GM21423 (cell line): Measurements from ENCODE around the gene SUN5.

Source experiments
- ATAC-seq: cut with Tn5 transposase; IDR thresholded peaks from one replicate; pipeline ENCODE4 v1.9.1; 2021; ENCODE audit warnings: mild to moderate bottlenecking, moderate library complexity; ENCODE audit not compliant: unreplicated experiment

SUN5 gene

DNA sequence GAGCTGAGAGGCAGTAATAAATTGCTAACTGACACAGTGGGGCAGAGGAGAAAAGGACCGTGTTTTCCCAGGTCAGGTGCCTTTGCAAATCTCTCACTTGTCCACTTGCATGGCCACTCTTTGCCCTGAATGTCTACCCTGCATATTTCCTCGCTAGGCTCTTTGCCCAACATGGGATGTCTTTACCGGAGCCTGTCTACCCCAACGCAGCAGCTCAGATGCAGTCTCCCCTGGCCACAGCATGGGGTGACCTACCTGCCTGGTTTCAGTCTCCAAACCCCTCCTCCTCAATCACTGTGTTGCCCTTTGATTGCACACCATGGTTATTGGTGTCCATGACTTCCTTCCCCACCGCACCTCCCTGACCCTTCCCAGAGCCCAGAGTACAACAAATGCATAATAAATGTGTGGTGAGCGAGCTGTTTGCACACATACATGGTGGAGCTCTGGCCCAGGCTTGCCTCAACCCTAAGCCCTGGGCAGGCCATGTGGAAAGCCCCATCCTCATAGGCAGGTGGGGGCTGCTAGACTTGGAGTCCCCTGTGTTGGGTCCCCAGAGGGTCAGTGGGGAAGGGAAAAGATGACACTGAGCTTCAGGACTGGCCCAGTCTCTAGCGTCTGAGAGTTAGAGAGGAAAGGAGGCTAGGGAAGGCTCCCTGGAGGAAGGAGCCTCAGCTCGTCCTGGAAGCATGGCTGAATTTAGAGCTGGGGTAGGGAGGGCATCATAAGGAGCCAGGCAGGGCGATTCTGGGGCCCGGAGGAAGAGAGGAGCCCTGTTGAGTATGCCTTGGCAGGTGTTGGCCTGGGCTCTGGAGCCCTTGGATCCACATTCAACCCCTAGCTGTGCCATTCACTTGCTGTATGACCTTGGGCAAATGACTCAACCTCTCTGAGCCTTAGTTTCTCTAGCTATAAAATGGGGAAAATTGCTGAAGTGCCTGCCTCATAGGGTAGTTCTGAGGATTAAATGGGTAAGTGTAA lies 22.8 kb upstream of the SUN5 start:
- no peak for ATAC-seq

DNA sequence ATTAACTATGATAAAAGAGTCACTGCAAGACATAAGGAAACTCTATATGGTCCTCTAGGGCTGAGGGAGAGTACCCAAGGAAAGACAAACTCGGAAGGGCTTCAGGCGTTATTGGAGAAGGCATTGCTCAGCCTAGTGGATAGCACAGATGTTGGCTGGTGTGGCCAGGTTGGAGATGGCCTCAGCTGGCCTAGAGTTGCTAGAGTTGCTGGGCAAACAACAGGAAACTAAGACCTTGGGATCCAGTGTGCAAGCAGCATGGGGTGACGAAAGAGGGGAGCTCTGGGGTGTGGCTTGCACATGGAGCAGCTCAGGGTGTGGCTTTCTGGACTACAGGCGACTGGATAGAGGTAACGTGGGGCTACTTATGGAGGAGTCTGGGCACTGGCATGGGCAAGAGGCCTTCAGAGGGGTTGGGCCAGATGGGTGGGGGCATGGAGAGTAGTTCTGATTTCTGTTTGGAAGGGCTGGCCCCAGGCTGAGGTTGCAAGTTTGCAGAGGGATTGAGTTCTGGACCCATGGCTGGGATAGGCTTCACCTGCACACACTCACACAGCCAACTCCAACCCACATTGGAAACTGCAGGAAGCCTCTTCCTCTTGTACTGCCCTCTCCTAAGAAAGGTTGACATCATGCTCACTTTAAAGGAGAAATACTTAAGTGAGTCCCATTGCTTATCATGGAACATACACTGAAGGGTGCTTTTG lies 22.0 kb upstream of the SUN5 start:
- no peak for ATAC-seq

DNA sequence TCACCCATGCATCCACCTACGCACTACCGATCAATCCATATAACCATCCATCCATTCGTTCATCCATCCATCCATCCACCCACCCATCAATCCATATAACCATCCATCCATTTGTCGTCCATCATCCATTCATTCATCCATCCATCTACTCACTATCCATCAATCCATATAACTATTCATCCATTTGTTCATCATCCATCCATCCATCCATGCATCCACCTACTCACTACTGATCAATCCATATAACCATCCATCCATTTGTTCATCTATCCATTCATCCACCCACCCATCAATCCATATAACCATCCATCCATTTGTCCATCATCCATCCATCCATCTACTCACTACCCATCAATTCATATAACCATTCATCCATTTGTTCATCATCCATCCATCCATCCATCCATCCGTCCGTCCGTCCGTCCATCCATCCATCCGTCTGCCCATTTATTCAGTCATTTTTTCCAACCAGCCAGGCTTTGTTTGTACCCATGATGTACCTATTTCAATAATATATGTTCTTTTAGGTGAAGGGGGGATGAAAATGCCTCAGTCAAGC lies 21.2 kb upstream of the SUN5 start:
- no peak for ATAC-seq

DNA sequence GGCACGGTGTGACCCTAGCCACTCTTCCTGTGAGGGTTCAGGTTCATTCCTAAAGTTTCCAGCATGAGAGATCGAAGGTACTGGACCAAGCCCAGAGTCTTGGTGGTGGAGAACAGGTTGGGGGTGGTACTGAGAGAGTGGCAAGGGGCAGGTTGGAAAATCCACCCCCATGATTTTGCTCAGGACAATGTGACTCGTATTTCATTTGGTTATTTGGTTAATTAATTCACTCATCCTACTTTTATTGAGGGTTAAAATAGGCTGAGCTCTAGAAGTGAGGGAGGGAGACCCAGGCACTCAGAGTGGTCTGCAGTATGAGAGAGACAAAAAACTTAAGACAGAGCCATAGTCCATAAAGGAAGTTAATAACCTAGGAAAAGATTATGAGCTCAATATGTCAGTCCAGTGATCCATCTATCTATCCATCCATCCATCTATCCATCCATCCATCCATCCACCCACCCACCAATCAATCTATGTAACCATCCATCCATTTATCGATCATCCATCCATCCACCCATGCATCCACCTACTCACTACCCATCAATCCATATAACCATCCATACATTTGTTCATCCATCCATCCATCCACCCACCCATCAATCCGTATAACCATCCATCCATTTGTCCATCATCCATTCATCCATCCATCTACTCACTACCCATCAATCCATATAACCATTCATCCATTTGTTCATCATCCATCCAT lies 20.5 kb upstream of the SUN5 start:
- no peak for ATAC-seq

DNA sequence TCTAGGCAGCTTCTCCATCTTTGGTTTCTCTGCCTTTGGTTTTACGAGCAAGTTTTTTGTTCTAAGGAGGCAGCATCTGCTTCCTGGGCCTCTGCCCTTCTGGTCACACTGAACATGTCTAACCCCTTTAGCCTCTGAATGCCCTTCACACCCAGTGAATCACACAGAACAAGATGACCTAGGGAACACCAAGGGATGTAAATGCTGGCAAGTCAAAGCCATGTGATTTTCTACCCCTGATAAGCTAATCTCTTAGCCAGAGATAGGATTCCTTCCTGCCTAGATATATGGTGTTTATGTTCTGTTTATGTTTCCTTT lies 20.0 kb upstream of the SUN5 start:
- no peak for ATAC-seq

DNA sequence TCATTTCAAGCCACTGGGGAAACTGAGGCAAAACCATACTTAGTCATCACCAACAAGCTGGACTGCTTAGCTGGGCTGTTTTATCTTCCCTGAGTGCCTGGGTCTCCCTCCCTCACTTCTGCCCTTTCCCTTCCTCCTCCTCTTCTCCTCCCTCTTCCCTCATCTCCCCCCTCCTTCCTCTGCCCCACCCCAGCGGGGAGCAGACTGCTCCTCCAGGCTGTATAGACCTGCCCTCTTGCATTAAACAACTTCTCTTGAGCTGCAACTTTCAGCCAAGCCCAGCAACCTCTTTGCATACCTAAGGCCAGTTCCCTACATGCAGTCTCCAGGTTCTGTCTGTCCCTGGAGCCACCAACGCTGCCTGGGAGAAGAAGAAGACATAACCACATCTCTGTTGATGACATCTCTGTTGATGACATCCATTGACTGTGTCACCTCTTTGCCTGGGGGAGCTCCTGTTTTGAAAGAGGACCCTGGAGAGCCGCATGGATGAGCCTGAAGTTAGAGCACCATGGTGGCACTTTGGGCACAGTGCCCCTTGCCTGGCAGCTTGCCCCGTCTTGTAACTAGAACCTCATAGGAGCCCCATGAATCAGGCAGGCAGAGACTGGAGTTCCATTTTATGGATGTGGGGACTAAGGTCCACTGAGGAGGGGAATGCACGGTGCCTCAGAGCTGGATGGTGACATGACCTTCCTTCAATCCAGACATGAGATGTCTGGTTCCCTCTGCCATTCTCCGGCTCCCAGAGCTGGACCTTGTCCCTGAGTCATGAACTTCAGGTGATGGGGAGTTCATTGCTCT lies 19.4 kb upstream of the SUN5 start:
- ATAC-seq, result no peak

DNA sequence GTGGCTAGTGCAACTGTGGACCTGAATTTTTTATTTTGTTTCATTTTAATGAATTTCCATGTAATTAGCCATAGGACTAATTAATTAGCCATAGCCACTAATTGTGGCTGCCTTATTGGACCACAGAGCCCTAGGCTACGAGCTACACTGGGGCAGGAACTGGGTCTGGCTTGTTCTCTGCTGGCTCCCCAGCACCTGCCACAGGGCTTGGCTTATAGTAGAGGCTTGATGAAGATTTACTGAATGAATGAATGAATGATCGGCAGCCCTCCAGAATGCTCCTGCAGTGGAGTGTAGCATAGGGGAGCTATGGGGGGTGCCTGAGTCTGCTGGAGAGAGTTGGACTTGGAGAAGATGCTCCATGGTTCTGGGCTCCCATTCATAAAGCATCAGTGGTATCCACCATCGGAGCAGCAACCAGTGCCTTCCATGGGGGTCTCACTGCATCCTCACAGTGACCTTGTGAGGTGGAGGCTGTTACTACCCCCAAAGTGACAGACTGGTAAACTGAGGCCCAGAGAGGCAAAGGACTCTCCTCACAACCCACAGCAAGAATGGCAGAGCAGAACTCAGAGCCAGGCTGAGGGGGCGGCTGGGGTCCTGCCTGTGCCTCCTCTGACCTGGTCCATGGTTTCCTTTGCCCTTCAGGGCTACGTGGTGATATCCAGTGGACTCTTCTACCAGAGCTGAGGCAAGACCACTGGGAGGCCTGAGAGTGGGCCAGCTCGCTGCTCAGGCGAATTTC lies 18.6 kb upstream of the SUN5 start:
- ATAC-seq, result no peak

DNA sequence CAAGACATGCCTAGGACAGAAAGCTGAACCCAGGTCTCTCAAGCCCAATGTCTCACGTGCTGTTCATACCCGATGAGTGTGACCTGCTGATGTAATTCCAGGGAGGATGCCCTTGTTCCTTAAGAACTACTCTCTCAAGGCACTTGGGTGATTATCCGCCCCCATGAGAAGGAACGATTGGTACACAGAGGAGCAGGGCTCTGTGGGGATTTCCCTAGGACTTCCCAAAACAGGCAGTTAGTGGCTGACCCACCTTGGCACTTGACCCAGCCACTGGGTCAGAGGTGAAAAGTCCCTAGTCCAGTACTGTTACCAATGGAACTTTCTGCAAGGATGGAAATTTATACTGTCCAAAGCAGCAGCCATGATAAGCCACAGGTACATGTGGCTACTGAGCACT lies 18.1 kb upstream of the SUN5 start:
- ATAC-seq, result no peak

DNA sequence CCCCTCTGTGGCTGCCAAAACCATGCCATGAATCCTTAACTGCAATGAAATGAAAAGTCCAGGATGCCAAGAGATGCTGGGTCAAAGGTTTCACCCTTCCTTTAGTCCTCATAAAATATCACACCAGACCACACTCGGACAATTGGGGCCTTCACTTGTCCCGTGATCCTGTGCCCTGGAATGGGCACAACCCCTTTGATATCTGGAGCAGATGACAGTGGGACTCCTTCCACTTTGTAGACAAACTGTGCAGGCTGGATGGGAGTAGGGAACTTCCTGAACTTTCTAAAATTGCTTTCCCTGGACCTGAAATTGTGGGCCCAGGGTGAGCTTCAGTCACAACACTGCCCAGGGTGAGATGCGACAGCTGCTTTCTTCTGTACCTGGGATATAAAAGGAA lies 17.6 kb upstream of the SUN5 start:
- no peak for ATAC-seq

DNA sequence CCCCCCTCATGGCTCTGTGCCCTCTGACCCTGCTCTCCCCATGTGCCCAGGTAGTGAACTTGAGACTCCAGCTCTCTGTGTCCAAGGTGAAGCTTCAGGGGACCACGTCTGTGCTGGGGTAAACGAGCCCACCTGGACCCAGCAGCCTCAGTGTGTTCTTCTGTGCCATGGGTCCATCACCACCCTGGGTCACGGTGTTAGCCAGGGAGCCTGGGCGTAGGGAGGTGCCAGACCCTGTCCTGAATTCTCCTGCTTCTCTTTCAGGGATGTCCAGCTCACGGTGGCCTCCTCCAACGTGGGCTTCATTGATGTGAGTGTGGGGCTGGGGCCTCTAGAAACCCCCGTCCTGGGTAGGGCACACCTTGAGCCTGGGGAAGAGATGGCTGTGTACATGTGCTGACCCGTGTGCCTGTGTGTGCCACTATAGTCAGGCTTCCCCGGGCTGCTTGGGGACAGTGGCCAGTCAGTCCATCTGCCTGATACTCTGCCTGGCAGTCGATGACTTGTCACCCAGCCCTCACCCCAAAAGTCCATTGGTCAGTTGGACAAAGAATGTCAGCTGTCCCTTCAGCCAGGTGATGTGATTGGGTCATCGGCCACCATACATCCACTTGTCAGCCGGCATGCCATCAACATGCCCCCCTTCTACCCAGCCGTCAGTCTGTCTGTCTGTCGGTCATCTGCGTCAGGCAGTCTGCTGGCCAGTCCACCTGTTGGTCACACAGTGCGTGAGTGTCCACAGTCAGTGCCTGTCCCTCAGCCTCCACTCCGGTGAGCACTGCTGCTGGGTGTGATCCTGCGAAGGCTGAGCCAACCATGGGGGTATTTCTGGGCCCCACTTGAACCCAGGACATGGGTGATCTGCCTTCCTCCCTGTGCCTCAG lies 16.3 kb upstream of the SUN5 start:
- no peak for ATAC-seq

DNA sequence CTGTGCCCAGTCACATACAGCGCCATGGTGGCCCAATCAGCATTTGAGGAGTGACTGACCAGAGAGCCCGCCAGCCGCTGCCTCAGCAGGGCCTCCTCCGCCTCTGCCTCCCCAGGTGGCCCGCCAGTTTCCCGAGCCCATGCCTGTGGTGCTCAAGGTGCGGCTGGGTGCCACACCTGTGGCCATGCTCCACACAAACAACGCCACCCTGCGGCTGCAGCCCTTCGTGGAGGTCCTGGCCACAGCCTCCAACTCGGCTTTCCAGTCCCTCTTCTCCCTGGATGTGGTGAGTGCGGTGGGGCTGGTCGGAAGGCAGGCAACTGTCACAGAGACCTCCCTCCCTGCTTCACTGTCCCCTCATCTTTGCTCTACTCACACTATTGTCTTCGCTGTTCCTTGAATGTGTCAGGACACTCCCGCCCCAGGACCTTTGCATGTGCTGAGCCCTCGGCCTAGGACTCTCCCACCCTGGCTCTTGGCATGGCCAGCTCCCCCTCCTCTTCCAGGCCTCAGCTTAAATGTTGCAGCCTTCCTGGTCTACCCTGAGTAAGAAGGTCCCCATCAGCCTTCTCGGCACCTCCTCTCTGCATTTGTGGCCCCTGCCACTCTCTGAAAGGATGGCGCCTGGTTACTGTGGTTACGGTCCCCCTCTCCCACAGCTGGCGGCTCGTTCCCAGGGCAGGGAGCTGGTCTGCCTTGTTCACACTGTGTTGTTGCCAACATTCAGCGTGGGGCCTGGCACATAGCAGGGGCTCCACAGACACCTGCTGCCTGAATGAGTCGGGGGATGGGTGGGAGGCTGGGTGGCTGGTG lies 15.4 kb upstream of the SUN5 start:
- ATAC-seq, result no peak

DNA sequence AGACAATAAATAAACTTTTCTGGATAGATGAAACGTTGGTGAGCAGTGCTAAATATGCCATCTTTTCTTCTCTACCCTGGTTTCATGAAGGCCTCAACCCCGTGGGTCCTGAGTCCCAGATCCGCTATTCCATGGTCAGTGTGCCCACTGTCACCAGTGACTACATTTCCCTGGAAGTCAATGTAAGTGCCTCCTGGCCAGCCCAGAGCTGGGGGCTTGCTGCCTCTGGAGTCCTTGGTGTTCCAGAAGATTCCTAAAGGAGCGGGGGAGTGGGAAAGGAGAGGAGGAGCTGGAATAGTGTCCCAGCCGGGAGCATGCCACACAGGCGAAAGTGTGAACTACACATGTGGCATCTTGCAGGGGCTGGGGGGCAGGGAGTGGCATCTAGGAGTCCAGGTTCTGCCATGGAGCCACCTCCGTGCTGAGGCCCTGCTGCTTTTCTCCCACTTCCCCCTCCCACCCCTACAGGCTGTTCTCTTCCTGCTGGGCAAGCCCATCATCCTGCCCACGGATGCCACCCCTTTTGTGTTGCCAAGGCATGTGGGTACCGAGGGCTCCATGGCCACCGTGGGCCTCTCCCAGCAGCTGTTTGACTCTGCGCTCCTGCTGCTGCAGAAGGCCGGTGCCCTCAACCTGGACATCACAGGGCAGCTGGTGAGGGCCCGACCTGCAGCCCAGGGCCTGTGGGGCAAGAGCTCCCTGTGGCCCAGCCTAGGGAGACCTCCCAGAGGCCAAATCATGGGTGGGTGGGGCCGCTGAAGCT lies 14.1 kb upstream of the SUN5 start:
- ATAC-seq, result no peak

DNA sequence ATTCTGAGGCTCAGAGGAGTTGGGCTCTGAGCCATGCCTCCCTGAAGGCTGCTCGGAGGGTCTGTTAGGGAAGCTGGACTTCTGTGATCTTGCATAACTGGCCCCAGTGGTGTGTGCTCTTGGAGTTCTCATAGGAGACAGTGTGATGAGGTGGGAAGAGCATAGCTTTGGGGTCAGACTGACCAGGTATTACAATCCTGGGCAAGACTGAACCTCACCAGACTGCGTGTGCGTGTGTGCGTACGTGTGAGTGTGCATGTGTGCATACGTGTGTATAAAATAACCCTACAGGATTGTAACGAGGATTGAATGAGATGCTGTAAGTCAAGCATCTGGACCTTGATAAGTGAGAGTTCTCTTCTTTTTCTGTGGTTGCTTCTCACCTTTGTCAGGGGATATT lies 13.3 kb upstream of the SUN5 start:
- ATAC-seq, result no peak

DNA sequence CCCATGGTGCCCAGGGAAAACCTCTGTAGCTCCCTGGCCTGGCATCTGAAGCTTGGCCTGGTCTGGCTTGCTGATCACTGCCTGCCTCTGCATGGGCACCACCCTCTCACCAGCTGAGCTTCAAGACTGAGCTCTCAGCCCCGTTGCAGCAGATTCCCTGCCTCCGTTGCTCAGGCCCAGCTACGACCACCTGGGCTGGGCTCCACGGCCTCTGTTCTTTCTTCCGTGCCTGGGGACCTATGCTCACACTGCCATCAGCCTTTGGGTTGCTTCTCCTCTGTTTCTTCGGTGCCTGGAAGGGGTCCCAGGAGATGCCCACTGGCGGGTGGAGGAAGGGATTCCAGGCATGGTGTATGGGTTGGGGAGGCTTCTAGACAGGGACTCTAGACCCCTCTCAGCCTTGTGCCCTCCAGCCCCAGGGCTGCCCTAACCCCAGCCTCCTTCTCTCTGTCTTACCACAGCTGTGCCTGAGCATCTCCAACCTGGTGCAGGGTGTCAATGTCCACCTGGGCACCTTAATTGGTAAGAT lies 12.4 kb upstream of the SUN5 start:
- no peak for ATAC-seq

DNA sequence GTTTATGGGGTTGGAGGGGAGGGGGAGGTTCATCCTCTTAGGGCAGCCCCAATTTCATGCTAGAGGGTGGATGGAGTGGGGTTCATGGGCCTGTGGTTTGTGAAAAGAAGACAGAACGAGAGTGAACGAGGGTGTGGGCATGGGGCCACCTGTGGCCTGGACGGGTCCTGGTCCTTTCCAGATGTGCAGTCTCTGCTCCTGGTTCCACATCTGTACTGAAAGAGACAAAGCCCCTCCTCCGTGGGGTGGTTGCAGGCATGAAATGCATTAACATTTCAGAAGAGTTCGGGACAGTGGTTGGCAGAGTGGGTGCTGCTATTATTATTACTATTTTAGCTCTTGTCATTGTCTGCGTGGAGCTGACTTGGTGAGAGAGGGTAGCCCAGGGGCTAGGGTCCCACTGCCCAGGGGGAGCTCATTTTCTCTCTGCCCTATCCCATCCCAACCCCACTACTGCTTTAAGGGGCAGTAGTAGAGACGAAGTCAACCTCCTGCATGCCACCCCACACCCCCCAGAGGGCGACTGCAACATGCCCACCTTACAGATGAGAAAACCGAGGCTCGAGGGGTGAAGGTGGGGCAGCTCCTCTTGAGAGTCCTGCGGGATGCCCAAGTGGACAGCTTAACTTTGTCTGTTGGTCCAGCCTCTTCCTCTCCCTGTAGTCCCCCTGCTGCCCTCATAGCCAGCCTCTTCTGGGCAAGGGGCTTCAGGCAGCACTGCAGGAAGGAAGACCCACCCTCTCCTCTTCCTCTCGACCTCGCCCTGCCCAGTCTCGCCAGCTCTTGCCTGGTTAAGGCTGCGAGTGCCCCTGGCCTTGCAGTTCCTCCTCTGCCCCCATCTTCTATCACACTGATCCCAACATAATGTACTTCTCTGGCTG lies 11.7 kb upstream of the SUN5 start:
- no peak for ATAC-seq

DNA sequence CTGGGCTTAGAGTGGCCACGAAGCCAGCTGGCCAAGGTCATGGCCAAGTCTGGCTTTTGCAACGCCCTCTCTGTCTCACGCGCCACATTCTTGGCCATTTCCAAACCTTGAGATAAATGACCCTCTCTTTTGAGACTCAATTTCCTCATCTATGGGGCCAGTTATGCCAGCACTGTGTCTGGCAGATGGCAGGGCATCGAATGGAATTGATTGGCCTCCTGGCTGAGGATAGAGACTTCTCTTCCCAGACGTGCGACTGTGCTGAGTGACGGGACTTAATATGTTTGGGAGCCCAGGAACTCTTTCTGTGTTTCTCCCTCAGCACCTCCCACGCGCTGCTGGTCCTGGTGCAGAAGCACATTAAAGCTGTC lies 10.9 kb upstream of the SUN5 start:
- no peak for ATAC-seq
